DND-41 (cell line): ENCODE data around the gene C2orf69.
A peak's percentile ranks its signal among the peaks of the same experiment; 100 is the strongest.
"Not testable (repeated sequence)": the region's sequence is repeated elsewhere in the genome, so short reads cannot be mapped to it uniquely, and the experiment has no call there.

Source experiments
- ATAC-seq: fragments of 200-7000 bp; cut with Tn5 transposase; 3 replicates; pipeline ENCODE4 v1.9.1; 2021; ENCODE audit warnings: low read depth; ENCODE audit not compliant: insufficient read depth
- DNase-seq: peaks from one replicate; pipeline ENCODE4 v3.0.0-alpha.2; 2020
- H2AFZ ChIP-seq: 2 replicates; pipeline ENCODE4 v1.6.0; 2012; ENCODE audit warnings: low read depth, low read length
- H3K27ac ChIP-seq: 2 replicates; pipeline ENCODE4 v1.5.1; 2012; ENCODE audit warnings: low read length, inconsistent platforms
- H3K27me3 ChIP-seq: fragments of 200-600 bp; sonication (generic); 2 replicates; pipeline ENCODE4 v1.6.0; 2012; ENCODE audit warnings: low read length, mild to moderate bottlenecking, inconsistent platforms; ENCODE audit not compliant: insufficient read depth, poor library complexity
- H3K36me3 ChIP-seq: 2 replicates; pipeline ENCODE4 v1.5.1; 2012; ENCODE audit warnings: low read length, inconsistent platforms; ENCODE audit not compliant: insufficient read depth
- H3K4me1 ChIP-seq: 2 replicates; pipeline ENCODE4 v1.5.1; 2012; ENCODE audit warnings: mild to moderate bottlenecking, low read length; ENCODE audit not compliant: insufficient read depth
- H3K4me2 ChIP-seq: 2 replicates; pipeline ENCODE4 v1.6.0; 2012; ENCODE audit warnings: mild to moderate bottlenecking, moderate library complexity, low read length, inconsistent platforms; ENCODE audit not compliant: insufficient read depth
- H3K4me3 ChIP-seq, 2 experiments: fragments of 200-600 bp in 1 of 2; shearing (Covaris generic) in 1 of 2; 2 replicates each; pipeline ENCODE4 v1.5.1; 2012 to 2016; ENCODE audit warnings: inconsistent platforms in 2 of 2, low read length in 2 of 2, mild to moderate bottlenecking in 2 of 2, low read depth in 1 of 2, moderate library complexity in 1 of 2
- H3K79me2 ChIP-seq: 2 replicates; pipeline ENCODE4 v1.6.0; 2012; ENCODE audit warnings: low read length, inconsistent platforms; ENCODE audit not compliant: insufficient read depth
- H3K9ac ChIP-seq: 2 replicates; pipeline ENCODE4 v1.6.0; 2012; ENCODE audit warnings: low read depth, mild to moderate bottlenecking, inconsistent platforms, low read length, moderate library complexity
- H3K9me3 ChIP-seq: 2 replicates; pipeline ENCODE4 v1.5.1; 2012; ENCODE audit warnings: low read length, moderate library complexity, mild to moderate bottlenecking, inconsistent platforms; ENCODE audit not compliant: insufficient read depth, severe bottlenecking
- H4K20me1 ChIP-seq: 2 replicates; pipeline ENCODE4 v1.6.0; 2012; ENCODE audit warnings: low read length; ENCODE audit not compliant: insufficient read depth
- CTCF ChIP-seq: IDR thresholded peaks from 2 replicates; pipeline ENCODE4 v1.5.1; 2012; ENCODE audit warnings: borderline replicate concordance, low read length, moderate library complexity, mild to moderate bottlenecking; ENCODE audit not compliant: poor library complexity, severe bottlenecking; ENCODE audit errors: extremely low read depth
- EZH2 ChIP-seq: IDR thresholded peaks from 3 replicates; pipeline ENCODE4 v1.6.1; 2012; ENCODE audit warnings: borderline replicate concordance, low read depth, mild to moderate bottlenecking, moderate library complexity, low read length, inconsistent platforms; ENCODE audit not compliant: severe bottlenecking

The C2orf69 gene

DNA sequence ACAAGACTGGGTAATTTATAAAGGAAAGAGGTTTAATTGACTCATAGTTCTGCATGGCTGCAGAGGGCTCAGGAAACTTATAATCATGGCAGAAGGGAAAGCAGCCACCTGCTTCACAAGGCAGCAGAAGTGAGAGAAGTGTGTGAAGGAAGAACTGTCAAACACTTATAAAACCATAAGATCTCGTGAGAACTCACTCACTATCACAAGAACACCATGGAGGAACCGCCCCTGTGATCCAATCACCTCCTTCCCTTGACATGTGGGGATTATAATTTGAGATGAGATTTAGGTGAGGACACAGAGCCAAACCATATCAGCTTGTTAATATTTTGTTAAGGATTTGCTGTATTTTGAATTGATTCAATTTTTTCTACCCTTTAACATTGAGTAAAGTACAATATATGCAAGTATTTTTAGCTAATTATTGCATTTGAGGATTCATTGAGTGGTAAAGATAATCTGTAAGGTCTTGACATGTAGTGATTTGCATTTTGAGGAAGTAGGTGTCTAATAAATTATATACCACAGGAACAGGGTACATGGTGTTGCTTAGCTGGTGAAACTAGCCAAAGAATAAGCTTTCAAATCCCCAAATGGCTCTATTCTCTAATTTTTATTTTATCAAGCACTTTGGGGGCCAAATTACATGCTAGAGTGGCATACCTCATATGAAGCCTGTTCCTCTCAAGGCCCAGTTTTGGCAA is 3.9 kb upstream of the C2orf69 start:
- H3K36me3 ChIP-seq, result no peaks in the 10 kb centered on the region
- no peak overlapping the region for H2AFZ ChIP-seq
- TF ChIP-seq CTCF (no peak), EZH2 (no peak)
- no peak overlapping the region for H3K27ac ChIP-seq
- H3K9me3 ChIP-seq, result no peaks in the 10 kb centered on the region
- no peak overlapping the region for H3K4me3 ChIP-seq
- peaks cover 13% of the 10 kb centered on the region for H3K79me2 ChIP-seq
- H3K4me2 ChIP-seq, result no peak overlapping the region
- DNase-seq (no peak), ATAC-seq (no peak)
- H3K4me1 ChIP-seq, result peaks cover 13% of the 10 kb centered on the region
- H4K20me1 ChIP-seq, result peaks cover 2% of the 10 kb centered on the region; the same call in 1 of the 2 replicates
- H3K9ac ChIP-seq, result no peak overlapping the region
- H3K27me3 ChIP-seq, result no peaks in the 10 kb centered on the region

GRCh38 chr2:199910338-199911051 is 598 bp upstream of the C2orf69 start:
- Histone ChIP-seq H3K79me2 (peaks cover 41% of the 10 kb centered on the region), H4K20me1 (peaks cover 20% of the 10 kb centered on the region; the same call in 1 of the 2 replicates), H3K9me3 (peaks cover 2% of the 10 kb centered on the region), H3K36me3 (peaks cover 19% of the 10 kb centered on the region), H3K4me1 (peaks cover 37% of the 10 kb centered on the region), H3K9ac (peak overlapping the region; percentile 99), H3K27ac (peak overlapping the region; percentile 98), H3K4me3 (peak overlapping the region; percentile 73 to 99; a peak in 3 of 4 replicates), H3K27me3 (no peaks in the 10 kb centered on the region), H2AFZ (peak overlapping the region; percentile 92), H3K4me2 (peak overlapping the region; percentile 78)
- DNase-seq, result no peak
- TF ChIP-seq EZH2 (no peak), CTCF (no peak)
- ATAC-seq, result no peak

DNA sequence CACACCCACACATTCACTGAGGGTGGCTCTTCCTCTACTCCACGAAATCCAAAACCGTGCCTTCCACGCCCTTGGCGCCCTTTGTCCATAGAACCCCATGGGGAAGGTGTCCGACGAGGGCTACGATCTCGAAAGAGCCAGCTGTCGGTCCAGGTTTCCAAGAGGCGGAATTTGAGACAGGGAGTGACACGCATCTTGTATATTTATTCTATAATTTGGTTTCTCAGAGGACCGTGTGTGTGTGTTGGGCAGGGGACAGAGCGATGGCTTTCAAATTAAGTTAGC is 726 bp downstream of the C2orf69 start:
- H3K79me2 ChIP-seq, result peaks cover 54% of the 10 kb centered on the region
- H3K9me3 ChIP-seq, result peaks cover 2% of the 10 kb centered on the region
- ATAC-seq (peak; percentile 1; the same call in 1 of the 3 replicates), DNase-seq (no peak)
- H3K4me3 ChIP-seq, result peak overlapping the region; percentile 73 to 99
- TF ChIP-seq EZH2 (no peak), CTCF (no peak)
- peak overlapping the region; percentile 99 for H3K9ac ChIP-seq
- H3K4me1 ChIP-seq, result peaks cover 37% of the 10 kb centered on the region
- no peaks in the 10 kb centered on the region for H3K27me3 ChIP-seq
- H4K20me1 ChIP-seq, result peaks cover 24% of the 10 kb centered on the region; the same call in 1 of the 2 replicates
- H3K27ac ChIP-seq, result peak overlapping the region; percentile 98
- H3K36me3 ChIP-seq, result peaks cover 32% of the 10 kb centered on the region
- H3K4me2 ChIP-seq, result peak overlapping the region; percentile 78
- peak overlapping the region; percentile 92 for H2AFZ ChIP-seq

GRCh38 chr2:199912553-199913114 is 1.5 kb downstream of the C2orf69 start:
- H3K9ac ChIP-seq, result peak overlapping the region; percentile 99
- peaks cover 62% of the 10 kb centered on the region for H3K79me2 ChIP-seq
- ATAC-seq, result not testable (repeated sequence)

More at GRCh38 chr2:199912553-199913114, 1.5 kb downstream of the C2orf69 start:
- DNase-seq, H2AFZ ChIP-seq, H3K9me3 ChIP-seq, H3K27me3 ChIP-seq, H3K27ac ChIP-seq: not testable (repeated sequence)
- H3K4me2 ChIP-seq, result peak overlapping the region; percentile 78
- peak overlapping the region; percentile 73 to 99; a peak in 3 of 4 replicates for H3K4me3 ChIP-seq
- peaks cover 37% of the 10 kb centered on the region for H3K4me1 ChIP-seq
- peaks cover 29% of the 10 kb centered on the region; the same call in 1 of the 2 replicates for H4K20me1 ChIP-seq
- H3K36me3 ChIP-seq, result peaks cover 40% of the 10 kb centered on the region
